Loucy (cell line): ENCODE results near the gene TMEM59.
A peak's percentile ranks its signal among the peaks of the same experiment; 100 is the strongest.

Experiments
- H2AFZ ChIP-seq: fragments of 200-600 bp; sonication (generic); 2 replicates; pipeline ENCODE4 v1.6.0; 2016; ENCODE audit warnings: antibody characterized with exemption, mild to moderate bottlenecking, low read length, moderate library complexity
- H3F3A ChIP-seq: fragments of 200-600 bp; 2 replicates; pipeline ENCODE4 v1.6.0; 2016; ENCODE audit warnings: antibody characterized with exemption, low read depth, mild to moderate bottlenecking
- H3K27me3 ChIP-seq: fragments of 200-600 bp; sonication (generic); 2 replicates; pipeline ENCODE4 v1.6.1; 2014; ENCODE audit warnings: low read length, mild to moderate bottlenecking; ENCODE audit not compliant: insufficient read depth, poor library complexity, severe bottlenecking
- H3K36me3 ChIP-seq: fragments of 200-600 bp; sonication (generic); 2 replicates; pipeline ENCODE4 v1.6.1; 2016; ENCODE audit warnings: low read length; ENCODE audit not compliant: insufficient read depth
- H3K4me1 ChIP-seq: fragments of 200-600 bp; sonication (generic); 2 replicates; pipeline ENCODE4 v1.5.1; 2014; ENCODE audit warnings: low read length, mild to moderate bottlenecking; ENCODE audit not compliant: insufficient read depth, poor library complexity, severe bottlenecking
- H3K4me2 ChIP-seq: fragments of 200-600 bp; sonication (generic); 2 replicates; pipeline ENCODE4 v1.6.0; 2014; ENCODE audit warnings: antibody characterized with exemption, low read length, low read depth, mild to moderate bottlenecking; ENCODE audit not compliant: poor library complexity, severe bottlenecking
- H3K4me3 ChIP-seq: fragments of 200-600 bp; sonication (generic); 2 replicates; pipeline ENCODE4 v1.5.1; 2014; ENCODE audit warnings: low read length, mild to moderate bottlenecking, mixed read lengths; ENCODE audit not compliant: poor library complexity, severe bottlenecking
- H3K79me2 ChIP-seq: fragments of 200-600 bp; sonication (generic); 2 replicates; pipeline ENCODE4 v1.6.1; 2014; ENCODE audit warnings: low read length; ENCODE audit not compliant: insufficient read depth
- H3K9ac ChIP-seq: fragments of 200-600 bp; sonication (generic); 2 replicates; pipeline ENCODE4 v1.6.0; 2014; ENCODE audit warnings: mild to moderate bottlenecking, low read depth, low read length, moderate library complexity; ENCODE audit not compliant: poor library complexity, severe bottlenecking
- H3K9me2 ChIP-seq: fragments of 200-600 bp; sonication (generic); replicated peaks from 2 replicates; pipeline ENCODE4 v1.6.1; 2016; ENCODE audit warnings: low read depth, low read length, mixed read lengths
- H3K9me3 ChIP-seq: fragments of 200-600 bp; sonication (generic); 2 replicates; pipeline ENCODE4 v1.6.1; 2014; ENCODE audit warnings: mild to moderate bottlenecking, antibody characterized with exemption, low read length, low read depth; ENCODE audit not compliant: insufficient read depth
- H4K20me1 ChIP-seq: fragments of 200-600 bp; sonication (generic); 2 replicates; pipeline ENCODE4 v1.6.0; 2014; ENCODE audit warnings: antibody characterized with exemption, low read length, mild to moderate bottlenecking; ENCODE audit not compliant: insufficient read depth, poor library complexity, severe bottlenecking
- EZH2phosphoT487 ChIP-seq: fragments of 200-600 bp; IDR thresholded peaks from 2 replicates; pipeline ENCODE4 v1.6.1; 2018; ENCODE audit warnings: antibody characterized with exemption, mild to moderate bottlenecking, moderate library complexity, borderline replicate concordance
- TF ChIP-seq, protein P1 (sequence below): fragments of 200-600 bp; sonication (generic); conservative IDR thresholded peaks from 2 replicates; pipeline ENCODE4 v1.5.1; 2014; ENCODE audit warnings: mild to moderate bottlenecking, antibody characterized with exemption, low read length

Gene TMEM59

DNA sequence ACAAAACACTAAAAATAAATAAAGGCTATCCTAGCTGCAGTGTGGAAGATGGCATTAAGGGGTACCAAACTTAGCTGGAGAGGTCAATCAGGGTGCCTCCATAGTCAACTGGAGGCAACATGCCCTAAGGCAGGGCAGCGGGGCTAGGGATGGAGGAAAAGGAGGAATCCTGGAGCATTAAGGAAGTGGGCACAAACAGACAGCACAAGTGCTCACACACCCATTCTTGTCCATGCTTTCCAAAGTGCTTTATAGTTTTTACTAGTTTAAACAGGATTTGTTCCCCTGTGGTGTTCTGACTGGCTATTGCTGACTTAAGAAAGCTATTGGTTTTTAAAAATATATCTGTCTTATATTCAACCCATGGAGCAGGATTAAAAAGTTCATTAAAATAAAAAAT lies 33.8 kb upstream of the TMEM59 start:
- Histone ChIP-seq H3K9me3 (no peaks in the 10 kb centered on the region), H3K4me2 (no peak overlapping the region), H3K27me3 (no peaks in the 10 kb centered on the region), H3F3A (no peaks in the 10 kb centered on the region), H3K36me3 (peaks cover 10% of the 10 kb centered on the region; the same call in 1 of the 2 replicates), H3K79me2 (no peaks in the 10 kb centered on the region), H3K4me1 (no peaks in the 10 kb centered on the region), H3K9ac (no peak overlapping the region), H3K9me2 (no peaks in the 10 kb centered on the region), H3K4me3 (no peak overlapping the region), H4K20me1 (no peaks in the 10 kb centered on the region), H2AFZ (no peak overlapping the region)
- TF ChIP-seq EZH2phosphoT487: no peak
- TF ChIP-seq, protein P1, sequence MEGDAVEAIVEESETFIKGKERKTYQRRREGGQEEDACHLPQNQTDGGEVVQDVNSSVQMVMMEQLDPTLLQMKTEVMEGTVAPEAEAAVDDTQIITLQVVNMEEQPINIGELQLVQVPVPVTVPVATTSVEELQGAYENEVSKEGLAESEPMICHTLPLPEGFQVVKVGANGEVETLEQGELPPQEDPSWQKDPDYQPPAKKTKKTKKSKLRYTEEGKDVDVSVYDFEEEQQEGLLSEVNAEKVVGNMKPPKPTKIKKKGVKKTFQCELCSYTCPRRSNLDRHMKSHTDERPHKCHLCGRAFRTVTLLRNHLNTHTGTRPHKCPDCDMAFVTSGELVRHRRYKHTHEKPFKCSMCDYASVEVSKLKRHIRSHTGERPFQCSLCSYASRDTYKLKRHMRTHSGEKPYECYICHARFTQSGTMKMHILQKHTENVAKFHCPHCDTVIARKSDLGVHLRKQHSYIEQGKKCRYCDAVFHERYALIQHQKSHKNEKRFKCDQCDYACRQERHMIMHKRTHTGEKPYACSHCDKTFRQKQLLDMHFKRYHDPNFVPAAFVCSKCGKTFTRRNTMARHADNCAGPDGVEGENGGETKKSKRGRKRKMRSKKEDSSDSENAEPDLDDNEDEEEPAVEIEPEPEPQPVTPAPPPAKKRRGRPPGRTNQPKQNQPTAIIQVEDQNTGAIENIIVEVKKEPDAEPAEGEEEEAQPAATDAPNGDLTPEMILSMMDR: no peak

DNA sequence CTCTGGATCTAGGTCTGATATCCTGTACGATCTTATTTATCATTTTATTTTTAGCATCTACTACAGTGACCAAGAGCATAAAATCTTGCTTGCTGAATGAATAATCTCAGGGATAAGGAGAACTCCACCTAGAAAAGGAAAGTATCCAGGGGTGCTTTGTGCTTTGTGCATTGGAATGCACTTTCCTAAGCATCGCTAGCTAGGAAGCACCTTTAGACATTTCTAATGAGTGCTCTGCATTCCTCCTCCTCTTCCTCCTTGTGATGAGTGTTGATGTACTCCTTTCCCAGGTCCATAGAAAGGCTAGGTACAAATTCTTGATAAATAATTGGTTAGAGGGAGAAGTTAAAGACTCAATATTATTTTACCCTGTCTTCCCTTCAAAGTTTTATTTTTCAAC lies 31.8 kb upstream of the TMEM59 start:
- no peaks in the 10 kb centered on the region for H3K4me1 ChIP-seq
- no peak overlapping the region for H3K4me3 ChIP-seq
- H3F3A ChIP-seq: no peaks in the 10 kb centered on the region
- H4K20me1 ChIP-seq: no peaks in the 10 kb centered on the region
- TF ChIP-seq, protein P1: no peak
- no peak for TF ChIP-seq EZH2phosphoT487
- peaks cover 8% of the 10 kb centered on the region; the same call in 1 of the 2 replicates for H3K36me3 ChIP-seq
- no peak overlapping the region for H3K4me2 ChIP-seq
- no peaks in the 10 kb centered on the region for H3K9me2 ChIP-seq
- no peaks in the 10 kb centered on the region for H3K27me3 ChIP-seq
- no peak overlapping the region for H2AFZ ChIP-seq
- H3K79me2 ChIP-seq: no peaks in the 10 kb centered on the region
- no peaks in the 10 kb centered on the region for H3K9me3 ChIP-seq
- H3K9ac ChIP-seq: no peak overlapping the region

- Histone ChIP-seq H3K4me3 (no peak overlapping the region), H3K9me2 (no peaks in the 10 kb centered on the region), H3K4me2 (no peak overlapping the region), H2AFZ (no peak overlapping the region), H3K27me3 (no peaks in the 10 kb centered on the region), H3K9ac (no peak overlapping the region), H3K36me3 (no peaks in the 10 kb centered on the region), H4K20me1 (no peaks in the 10 kb centered on the region), H3K4me1 (peaks cover 8% of the 10 kb centered on the region), H3F3A (no peaks in the 10 kb centered on the region), H3K9me3 (no peaks in the 10 kb centered on the region), H3K79me2 (no peaks in the 10 kb centered on the region)
- TF ChIP-seq, protein P1: peak; percentile 95
- no peak for TF ChIP-seq EZH2phosphoT487
Observed at GRCh38 chr1:54081306-54082270, 28.6 kb upstream of the TMEM59 start.
